Spleen (tissue), 11 donors: ENCODE results near the gene CEP57. TPM values are rescaled to one million over a fixed set of nuclear protein-coding genes. Genes with fewer than 3 reads are reported as not detected.
"Not testable (repeated sequence)": the region's sequence is repeated elsewhere in the genome, so short reads cannot be mapped to it uniquely, and the experiment has no call there.

Source experiments
- DNase-seq: peaks from one replicate; pipeline ENCODE4 v3.0.0-alpha.2; 2020
- H3K27ac ChIP-seq, 8 donors: fragments of 200-600 bp; sonication (generic) in 7 of 8; 1 replicate in 4 of 8; 2 replicates in 4 of 8; pipeline versions ENCODE4 v1.5.0 to v1.8.0; 2016 to 2021; ENCODE audit warnings: inconsistent platforms in 4 of 8, mild to moderate bottlenecking in 4 of 8, moderate library complexity in 1 of 8
- H3K27me3 ChIP-seq, 7 donors: fragments of 200-600 bp; sonication (generic) in 6 of 7; replicated peaks in 1 of 7; 1 replicate in 4 of 7; 2 replicates in 3 of 7; pipeline versions ENCODE4 v1.5.0 to v1.8.0; 2016 to 2021; ENCODE audit warnings: inconsistent platforms in 3 of 7, mild to moderate bottlenecking in 1 of 7
- H3K36me3 ChIP-seq, 6 donors: fragments of 200-600 bp; sonication (generic) in 5 of 6; 1 replicate in 4 of 6; 2 replicates in 2 of 6; pipeline versions ENCODE4 v1.5.0 to v1.8.0; 2016 to 2021; ENCODE audit warnings: inconsistent platforms in 2 of 6
- H3K4me1 ChIP-seq, 6 donors: fragments of 200-600 bp; sonication (generic) in 5 of 6; 1 replicate in 3 of 6; 2 replicates in 3 of 6; pipeline versions ENCODE4 v1.5.0 to v1.8.0; 2016 to 2021; ENCODE audit warnings: inconsistent platforms in 3 of 6
- H3K4me3 ChIP-seq, 8 donors: fragments of 200-600 bp; sonication (generic) in 7 of 8; 1 replicate in 4 of 8; 2 replicates in 4 of 8; pipeline versions ENCODE4 v1.5.0 to v1.8.0; 2016 to 2021; ENCODE audit warnings: inconsistent platforms in 4 of 8, mild to moderate bottlenecking in 4 of 8, moderate library complexity in 2 of 8
- H3K9me3 ChIP-seq, 8 donors: fragments of 200-600 bp; sonication (generic) in 7 of 8; 1 replicate in 4 of 8; 2 replicates in 4 of 8; pipeline versions ENCODE4 v1.5.0 to v1.8.0; 2016 to 2021; ENCODE audit warnings: inconsistent platforms in 4 of 8
- POLR2A ChIP-seq, 3 donors: fragments of 450-650 bp; IDR thresholded peaks; one replicate each; pipeline ENCODE4 v1.5.1; 2017; ENCODE audit warnings: antibody characterized with exemption in 3 of 3, mild to moderate bottlenecking in 1 of 3
- POLR2AphosphoS5 ChIP-seq, 3 donors: sonication (generic); formaldehyde crosslinking; IDR thresholded peaks; one replicate each; pipeline ENCODE4 v1.5.1; 2017; ENCODE audit warnings: antibody characterized with exemption in 3 of 3
- WGBS, 5 donors: extraction: QIAGEN DNeasy Blood & Tissue Kit in 3 of 5; methylation state at CpG; one replicate each; pipeline versions ENCODE4 v1.1.5 to v1.1.7; 2013 to 2018; 5-methylcytosine and 5-hydroxymethylcytosine counted together
- intact Hi-C: fragments of 100-400 bp; cut with DNase I; formaldehyde crosslinking; loops from one replicate; pipeline ENCODE4 v1.15.0; 2023; ENCODE audit warnings: low total_unique reads
- polyA plus RNA-seq, 3 donors: library from polyadenylated mRNA; stranded (reverse); fragments of 200-250 nt; gene quantifications; one replicate each; pipeline ENCODE4 v1.2.1, GENCODE V29; 2013
- total RNA-seq, 7 donors: library from RNA; depleted of rRNA in 3 of 7; stranded (reverse); fragments of >200 nt in 3 of 7; fragmentation: NEBNext Ultra II Directional in 4 of 7; extraction: Animal tissue kit (Norgen Biotek cat#: 25700) in 4 of 7; gene quantifications; one replicate each; pipeline versions ENCODE4 v1.1.0 to v1.2.1, GENCODE V29; 2016 to 2021
- TF ChIP-seq, protein P1 (sequence below), 11 experiments: fragments of 200-600 bp in 7 of 11; fragments of 450-650 bp in 4 of 11; sonication (generic) in 4 of 11; IDR thresholded peaks in 8 of 11; conservative IDR thresholded peaks in 3 of 11; 1 replicate in 7 of 11; 2 replicates in 4 of 11; pipeline versions ENCODE4 v1.4.0 to v1.8.0; 2016 to 2021; ENCODE audit warnings: antibody characterized with exemption in 11 of 11, inconsistent platforms in 4 of 11, mild to moderate bottlenecking in 1 of 11
- donor health status: healthy with polysubstance abuse.
- donor health status: DM: no; HTN: no; CAD: no; lungs with moderate emphysema.
- donor health status: DM: no; HTN: no; CAD: no.
- donor health status: Bipolar disorder and iron deficiency.
- donor health status: healthy.
- donor health status: DM: no; HTN: no; CAD: no.
- donor health status: DM: yes; HTN: yes; CAD: no.

The CEP57 gene
- total and polyA plus RNA-seq, 10 donors = 19.2 to 50.4 (median 41.1) TPM

GRCh38 chr11:95802806-95803205 lies 12.5 kb downstream of the CEP57 start:
- Histone ChIP-seq H3K4me1 (no peaks in the 10 kb centered on the region), H3K4me3 (no peak overlapping the region), H3K9me3 (no peaks in the 10 kb centered on the region), H3K27me3 (no peaks in the 10 kb centered on the region), H3K27ac (no peak overlapping the region), H3K36me3 (peaks cover 0 to 79% (median 27%) of the 10 kb centered on the region in 6 donors)
- no peak for TF ChIP-seq POLR2A (IDR thresholded peaks at IDR 0.05)
- TF ChIP-seq, protein P1, sequence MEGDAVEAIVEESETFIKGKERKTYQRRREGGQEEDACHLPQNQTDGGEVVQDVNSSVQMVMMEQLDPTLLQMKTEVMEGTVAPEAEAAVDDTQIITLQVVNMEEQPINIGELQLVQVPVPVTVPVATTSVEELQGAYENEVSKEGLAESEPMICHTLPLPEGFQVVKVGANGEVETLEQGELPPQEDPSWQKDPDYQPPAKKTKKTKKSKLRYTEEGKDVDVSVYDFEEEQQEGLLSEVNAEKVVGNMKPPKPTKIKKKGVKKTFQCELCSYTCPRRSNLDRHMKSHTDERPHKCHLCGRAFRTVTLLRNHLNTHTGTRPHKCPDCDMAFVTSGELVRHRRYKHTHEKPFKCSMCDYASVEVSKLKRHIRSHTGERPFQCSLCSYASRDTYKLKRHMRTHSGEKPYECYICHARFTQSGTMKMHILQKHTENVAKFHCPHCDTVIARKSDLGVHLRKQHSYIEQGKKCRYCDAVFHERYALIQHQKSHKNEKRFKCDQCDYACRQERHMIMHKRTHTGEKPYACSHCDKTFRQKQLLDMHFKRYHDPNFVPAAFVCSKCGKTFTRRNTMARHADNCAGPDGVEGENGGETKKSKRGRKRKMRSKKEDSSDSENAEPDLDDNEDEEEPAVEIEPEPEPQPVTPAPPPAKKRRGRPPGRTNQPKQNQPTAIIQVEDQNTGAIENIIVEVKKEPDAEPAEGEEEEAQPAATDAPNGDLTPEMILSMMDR (IDR thresholded peaks at IDR 0.05 in 8 of 11, conservative IDR thresholded peaks at IDR 0.05 in 3 of 11) = no peak
- no peak for TF ChIP-seq POLR2AphosphoS5 (IDR thresholded peaks at IDR 0.05)
- intact Hi-C loops = no loop called here
- no peak for DNase-seq
- WGBS, 5 donors = 95 to 100% (median 96%) methylated on average over 1 of the region's 1 CpG

GRCh38 chr11:95803973-95804372 lies 13.7 kb downstream of the CEP57 start:
- intact Hi-C loops = no loop called here
- H3K36me3 ChIP-seq = peaks cover 0 to 79% (median 27%) of the 10 kb centered on the region in 6 donors
- TF ChIP-seq POLR2A (IDR thresholded peaks at IDR 0.05) (no peak), POLR2AphosphoS5 (IDR thresholded peaks at IDR 0.05) (no peak)
- TF ChIP-seq, protein P1 (IDR thresholded peaks at IDR 0.05 in 8 of 11, conservative IDR thresholded peaks at IDR 0.05 in 3 of 11) = no peak
- no peak for DNase-seq
- WGBS, 5 donors = 95 to 98% (median 97%) methylated on average over 2 of the region's 2 CpGs
- H3K4me1 ChIP-seq = no peaks in the 10 kb centered on the region
- no peaks in the 10 kb centered on the region for H3K9me3 ChIP-seq
- no peak overlapping the region for H3K4me3 ChIP-seq
- H3K27me3 ChIP-seq = no peaks in the 10 kb centered on the region
- no peak overlapping the region for H3K27ac ChIP-seq

DNA sequence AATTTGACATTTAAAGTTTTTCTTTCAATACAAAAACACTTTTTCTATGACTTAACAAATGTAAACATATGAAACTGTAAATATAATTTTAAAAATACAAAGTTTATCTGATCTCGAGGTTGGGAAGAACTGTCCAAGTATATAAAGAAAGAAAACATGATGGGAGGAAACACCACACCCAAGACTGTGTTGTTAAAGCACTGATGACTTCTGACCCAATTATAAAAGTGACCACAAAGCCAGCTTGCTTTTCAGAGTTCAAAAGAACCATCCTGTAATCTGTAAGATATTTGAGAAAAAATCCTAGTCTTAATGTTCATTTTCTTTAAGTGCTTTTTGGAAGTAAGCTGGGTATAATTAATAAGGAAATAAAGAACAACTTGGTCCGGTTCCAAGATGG lies 15.6 kb downstream of the CEP57 start:
- Histone ChIP-seq H3K9me3 (peaks cover 0 to 3% (median 0%) of the 10 kb centered on the region in 8 donors), H3K27me3 (no peaks in the 10 kb centered on the region), H3K36me3 (peaks cover 0 to 61% (median 16%) of the 10 kb centered on the region in 6 donors), H3K4me3 (no peak overlapping the region), H3K27ac (no peak overlapping the region), H3K4me1 (no peaks in the 10 kb centered on the region)
- intact Hi-C loops = no loop called here
- no peak for DNase-seq
- WGBS, 5 donors = 74 to 93% (median 87%) methylated on average over 2 of the region's 2 CpGs
- TF ChIP-seq POLR2A (IDR thresholded peaks at IDR 0.05) (no peak), POLR2AphosphoS5 (IDR thresholded peaks at IDR 0.05) (no peak)
- TF ChIP-seq, protein P1 (IDR thresholded peaks at IDR 0.05 in 8 of 11, conservative IDR thresholded peaks at IDR 0.05 in 3 of 11) = no peak

GRCh38 chr11:95806464-95806863 lies 16.2 kb downstream of the CEP57 start:
- H3K4me3 ChIP-seq, H3K27ac ChIP-seq, H3K4me1 ChIP-seq, intact Hi-C loops, H3K9me3 ChIP-seq, H3K27me3 ChIP-seq, DNase-seq: not testable (repeated sequence)
- WGBS, 5 donors = 96 to 100% (median 98%) methylated on average over 4 to 6 of the region's 6 CpGs
- peaks cover 0 to 55% (median 13%) of the 10 kb centered on the region in 6 donors for H3K36me3 ChIP-seq

- H3K27me3 ChIP-seq, DNase-seq: not testable (repeated sequence)
- WGBS, 5 donors = 97 to 100% (median 97%) methylated on average over 4 of the region's 4 CpGs
These were observed 20.8 kb downstream of the CEP57 start for GRCh38 chr11:95811052-95811451.

More at GRCh38 chr11:95811052-95811451, 20.8 kb downstream of the CEP57 start:
- H3K9me3 ChIP-seq, intact Hi-C loops, H3K4me3 ChIP-seq, H3K4me1 ChIP-seq, H3K27ac ChIP-seq: not testable (repeated sequence)
- peaks cover 0 to 52% (median 14%) of the 10 kb centered on the region in 6 donors for H3K36me3 ChIP-seq
